ENCODE measurements around the gene PLA2G15. TPM values are rescaled to one million over a fixed set of nuclear protein-coding genes. Genes with fewer than 3 reads are reported as not detected.

The PLA2G15 gene
- total and polyA plus RNA-seq, 9 donors, result 7.3 to 18.4 (median 9.7) TPM

- intact Hi-C loops (cut with DNase I), result loop anchor here in 2 of 4 donors (5.0 to 10.0 kb wide), 3 partner anchors 132 to 235 kb away; no protein-coding TSS in a partner anchor
- H3K27ac ChIP-seq, result no peak overlapping the region
- no peak overlapping the region for H3K4me3 ChIP-seq
- DNase-seq, result no peak
- no peaks in the 10 kb centered on the region for H3K27me3 ChIP-seq
- no peaks in the 10 kb centered on the region for H3K36me3 ChIP-seq
- H3K4me1 ChIP-seq (ENCODE audit: insufficient read depth), result no peaks in the 10 kb centered on the region
- WGBS, 3 donors, result 61 to 80% (median 68%) methylated on average over 3 of the region's 3 CpGs
- no peaks in the 10 kb centered on the region for H3K9me3 ChIP-seq
- TF ChIP-seq POLR2A (IDR thresholded peaks at IDR 0.05) (no peak), CTCF (IDR thresholded peaks at IDR 0.05) (no peak), EP300 (IDR thresholded peaks at IDR 0.05) (no peak)
These were observed 17.9 kb upstream of the PLA2G15 start for GRCh38 chr16:68227183-68227793.

GRCh38 chr16:68227850-68228553 is 17.2 kb upstream of the PLA2G15 start:
- DNase-seq, result no peak
- WGBS, 3 donors, result 74 to 85% (median 83%) methylated on average over 2 of the region's 2 CpGs

GRCh38 chr16:68228652-68229051 is 16.5 kb upstream of the PLA2G15 start:
- Histone ChIP-seq H3K36me3 (no peaks in the 10 kb centered on the region), H3K4me3 (no peak overlapping the region), H3K27ac (no peak overlapping the region), H3K27me3 (no peaks in the 10 kb centered on the region), H3K4me1 (ENCODE audit: insufficient read depth) (no peaks in the 10 kb centered on the region), H3K9me3 (no peaks in the 10 kb centered on the region)
- 67 to 68% (median 68%) methylated on average over 3 of the region's 3 CpGs for WGBS, 3 donors
- TF ChIP-seq POLR2A (IDR thresholded peaks at IDR 0.05) (no peak), EP300 (IDR thresholded peaks at IDR 0.05) (no peak), CTCF (IDR thresholded peaks at IDR 0.05) (no peak)
- no peak for DNase-seq
- intact Hi-C loops (cut with DNase I), result loop anchor here in 2 of 4 donors (5.0 to 10.0 kb wide), 3 partner anchors 134 to 236 kb away; no protein-coding TSS in a partner anchor

More at GRCh38 chr16:68227850-68228553, 17.2 kb upstream of the PLA2G15 start:
- H3K4me1 ChIP-seq (ENCODE audit: insufficient read depth), result no peaks in the 10 kb centered on the region
- no peaks in the 10 kb centered on the region for H3K36me3 ChIP-seq
- H3K27me3 ChIP-seq, result no peaks in the 10 kb centered on the region
- no peak overlapping the region for H3K4me3 ChIP-seq
- H3K27ac ChIP-seq, result no peak overlapping the region
- TF ChIP-seq POLR2A (IDR thresholded peaks at IDR 0.05), result no peak
- TF ChIP-seq CTCF (IDR thresholded peaks at IDR 0.05), result no peak
- TF ChIP-seq EP300 (IDR thresholded peaks at IDR 0.05), result no peak
- intact Hi-C loops (cut with DNase I), result loop anchor here in 2 of 4 donors (5.0 to 10.0 kb wide), 3 partner anchors 133 to 236 kb away; no protein-coding TSS in a partner anchor
- H3K9me3 ChIP-seq, result no peaks in the 10 kb centered on the region

- no peaks in the 10 kb centered on the region for H3K9me3 ChIP-seq
- H3K36me3 ChIP-seq, result no peaks in the 10 kb centered on the region
- WGBS, 3 donors, result 60 to 66% (median 64%) methylated on average over 4 of the region's 4 CpGs
- no peak overlapping the region for H3K4me3 ChIP-seq
- intact Hi-C loops (cut with DNase I), result loop anchor here (2.0 to 10.0 kb wide), 5 partner anchors 135 to 237 kb away; partner anchors contain the start of gene NFATC3 (in 1 of the 4)
- DNase-seq, result peak in 4 of 5 donors; percentile 28 to 62 (median 48)
- peaks cover 2% of the 10 kb centered on the region for H3K4me1 ChIP-seq (ENCODE audit: insufficient read depth)
- TF ChIP-seq EP300 (IDR thresholded peaks at IDR 0.05) (no peak), CTCF (IDR thresholded peaks at IDR 0.05) (peak; percentile 74 to 81 (median 76)), POLR2A (IDR thresholded peaks at IDR 0.05) (no peak)
- H3K27me3 ChIP-seq, result no peaks in the 10 kb centered on the region
- H3K27ac ChIP-seq, result no peak overlapping the region
These were observed 15.6 kb upstream of the PLA2G15 start for GRCh38 chr16:68229431-68230175.
